Omental fat pad (tissue), 4 donors: ENCODE data around the gene TMEM101. TPM values are rescaled to one million over a fixed set of nuclear protein-coding genes. Genes with fewer than 3 reads are reported as not detected.
A peak's percentile ranks its signal among the peaks of the same experiment; 100 is the strongest.
"Not testable (repeated sequence)": the region's sequence is repeated elsewhere in the genome, so short reads cannot be mapped to it uniquely, and the experiment has no call there.

Experiments
- ATAC-seq: fragments of 150-250 bp; one replicate; pipeline ENCODE4 v1.9.1; 2016; ENCODE audit warnings: mild to moderate bottlenecking, moderate library complexity; ENCODE audit not compliant: low FRiP score
- DNase-seq: peaks from one replicate; pipeline ENCODE4 v3.0.0-alpha.2; 2019; ENCODE audit warnings: low spot score
- CTCF ChIP-seq, 3 donors: fragments of 450-650 bp; IDR thresholded peaks; one replicate each; pipeline ENCODE4 v1.5.1; 2016 to 2017; ENCODE audit warnings: antibody characterized with exemption in 3 of 3, mild to moderate bottlenecking in 3 of 3, moderate library complexity in 2 of 3
- total RNA-seq, 4 donors: library from RNA; depleted of rRNA; stranded (reverse); fragments of >200 nt; gene quantifications; one replicate each; pipeline ENCODE4 v1.1.0, GENCODE V29; 2016

The TMEM101 gene
- total RNA-seq, 4 donors from 2014 or later: 17.3 to 37.0 (median 26.8) TPM

GRCh38 chr17:44049294-44050060, 34.7 kb upstream of the TMEM101 start:
- DNase-seq: no peak
- ATAC-seq: no peak
- TF ChIP-seq CTCF (IDR thresholded peaks at IDR 0.05): no peak

GRCh38 chr17:44046893-44047292, 32.1 kb upstream of the TMEM101 start:
- ATAC-seq, DNase-seq: not testable (repeated sequence)

DNA sequence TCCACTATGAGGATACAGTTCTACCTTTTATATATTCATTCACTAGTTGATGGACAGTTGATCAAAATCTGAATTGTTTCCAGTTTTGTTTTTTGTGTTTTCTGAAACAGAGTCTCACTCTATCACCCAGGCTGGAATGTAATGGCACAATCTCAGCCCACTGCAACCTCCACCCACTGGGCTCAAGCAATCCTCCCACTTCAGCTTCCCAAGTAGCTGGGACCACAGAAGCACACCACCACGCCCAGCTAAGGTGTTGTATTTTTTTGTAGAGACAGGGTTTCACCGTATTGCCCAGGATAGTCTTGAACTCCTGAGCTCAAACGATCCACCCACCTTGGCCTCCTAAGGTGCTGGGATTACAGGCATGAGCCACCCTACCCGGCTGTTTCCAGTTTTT, 30.7 kb upstream of the TMEM101 start:
- DNase-seq: no peak
- no peak for TF ChIP-seq CTCF (IDR thresholded peaks at IDR 0.05)
- ATAC-seq: no peak

GRCh38 chr17:44044071-44044470, 29.3 kb upstream of the TMEM101 start:
- no peak for ATAC-seq
- TF ChIP-seq CTCF (IDR thresholded peaks at IDR 0.05): no peak

GRCh38 chr17:44043272-44043696, 28.5 kb upstream of the TMEM101 start:
- no peak for DNase-seq
- peak; percentile 25 for ATAC-seq
- TF ChIP-seq CTCF (IDR thresholded peaks at IDR 0.05): no peak

More at GRCh38 chr17:44044071-44044470, 29.3 kb upstream of the TMEM101 start:
- no peak for DNase-seq

GRCh38 chr17:44039829-44040635, 25.3 kb upstream of the TMEM101 start:
- ATAC-seq (peak; percentile 84), DNase-seq (no peak)
- no peak for TF ChIP-seq CTCF (IDR thresholded peaks at IDR 0.05)

GRCh38 chr17:44038604-44039011, 23.8 kb upstream of the TMEM101 start:
- ATAC-seq (no peak), DNase-seq (no peak)
- no peak for TF ChIP-seq CTCF (IDR thresholded peaks at IDR 0.05)
